KOPT-K1 (cell line): Measurements from ENCODE around the gene DNMT3A.
A peak's percentile ranks its signal among the peaks of the same experiment; 100 is the strongest.
"Not testable (repeated sequence)": the region's sequence is repeated elsewhere in the genome, so short reads cannot be mapped to it uniquely, and the experiment has no call there.

Source experiments
- H3K27ac ChIP-seq: fragments of 200-600 bp; sonication (generic); 2 replicates; pipeline ENCODE4 v1.5.1; 2016; ENCODE audit warnings: antibody characterized with exemption, mild to moderate bottlenecking, low read depth, low read length; ENCODE audit not compliant: poor library complexity, severe bottlenecking
- H3K36me3 ChIP-seq: fragments of 200-600 bp; sonication (generic); 2 replicates; pipeline ENCODE4 v1.5.1; 2017; ENCODE audit warnings: antibody characterized with exemption, mild to moderate bottlenecking, low read length, moderate library complexity; ENCODE audit not compliant: insufficient read depth
- H3K9me3 ChIP-seq: fragments of 200-600 bp; sonication (generic); 2 replicates; pipeline ENCODE4 v1.5.1; 2017; ENCODE audit warnings: antibody characterized with exemption, low read length, mild to moderate bottlenecking; ENCODE audit not compliant: insufficient read depth, poor library complexity, severe bottlenecking

Gene DNMT3A

DNA sequence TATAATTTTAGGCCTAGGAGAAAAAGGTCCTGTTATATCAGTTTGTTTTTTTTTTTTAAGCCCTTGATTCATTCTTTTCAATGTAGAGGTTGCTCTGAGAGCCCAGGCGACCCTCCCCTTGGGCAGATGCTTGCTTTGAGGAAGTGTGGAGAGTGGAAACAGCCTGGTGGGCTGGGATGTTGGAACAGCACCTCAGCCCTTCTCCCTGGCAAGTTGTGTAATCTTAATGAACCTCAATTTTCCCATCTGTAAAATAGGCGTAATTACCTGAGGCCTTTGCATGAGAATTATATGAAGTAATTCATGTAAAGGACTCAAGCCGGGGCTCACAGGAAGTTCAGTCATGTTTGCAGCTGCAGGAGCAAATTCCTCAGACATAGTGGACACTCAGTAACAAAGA, 123.6 kb downstream of the DNMT3A start:
- no peaks in the 10 kb centered on the region for H3K36me3 ChIP-seq

DNA sequence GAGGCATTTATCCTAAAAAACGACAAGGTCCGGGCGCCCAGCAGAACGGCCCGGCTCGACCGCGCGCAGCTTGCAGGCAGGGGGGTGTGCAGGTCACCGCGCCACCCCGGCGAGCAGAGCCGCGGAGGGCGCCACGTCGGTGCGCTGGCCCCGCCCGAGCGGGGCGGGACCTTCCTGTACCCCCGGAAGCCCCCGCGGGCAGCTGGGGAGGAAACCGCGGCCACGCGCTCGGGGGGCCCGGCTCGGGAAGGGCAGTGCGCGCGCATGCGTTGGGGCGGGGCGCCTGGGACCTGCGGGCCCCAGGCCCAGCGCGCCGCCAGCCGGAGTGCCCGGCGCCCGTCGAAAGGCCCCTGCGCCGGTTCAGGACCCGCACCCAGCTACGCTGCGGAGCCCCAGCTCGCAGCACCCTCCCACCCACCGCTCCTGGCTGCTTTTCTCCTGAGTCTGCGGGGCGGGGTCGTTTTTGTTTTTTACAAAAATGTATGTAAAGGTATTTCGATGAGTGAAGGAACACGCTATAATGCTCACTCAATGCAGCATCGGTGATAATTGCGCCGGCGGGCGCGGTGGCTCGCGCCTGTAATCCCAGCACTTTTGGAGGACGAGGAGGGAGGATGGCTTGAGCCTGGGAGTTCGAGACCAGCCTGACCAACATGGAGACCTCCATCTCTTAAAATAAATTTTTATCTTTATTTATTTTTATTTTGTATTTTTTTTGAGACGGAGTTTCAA, 125.6 kb downstream of the DNMT3A start:
- Histone ChIP-seq H3K27ac (peak overlapping the region; percentile 72), H3K9me3 (no peaks in the 10 kb centered on the region), H3K36me3 (no peaks in the 10 kb centered on the region)

More for the DNA sequence above, 123.6 kb downstream of the DNMT3A start:
- H3K27ac ChIP-seq: peak overlapping the region; percentile 15
- H3K9me3 ChIP-seq: no peaks in the 10 kb centered on the region

DNA sequence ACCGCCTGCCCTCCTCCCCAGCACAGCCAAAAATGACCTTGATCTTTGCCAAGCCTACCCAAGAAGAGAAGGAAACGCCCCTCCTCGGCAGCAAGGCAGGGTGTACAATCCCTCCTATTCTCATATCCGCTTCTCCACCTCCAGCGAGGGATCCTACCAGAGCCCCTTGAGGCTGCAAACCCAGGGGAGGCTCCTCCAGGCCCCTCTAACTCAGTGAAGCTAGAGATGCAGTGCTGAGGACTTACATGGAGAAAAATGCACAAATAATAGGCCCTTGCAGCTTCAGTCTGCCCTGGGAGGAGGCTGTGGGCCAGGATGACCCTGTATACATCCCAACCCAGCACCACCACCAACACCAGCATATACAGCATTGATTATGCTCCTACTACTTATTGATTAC, 126.5 kb downstream of the DNMT3A start:
- Histone ChIP-seq H3K36me3 (no peaks in the 10 kb centered on the region), H3K9me3 (no peaks in the 10 kb centered on the region), H3K27ac (peak overlapping the region; percentile 72)

DNA sequence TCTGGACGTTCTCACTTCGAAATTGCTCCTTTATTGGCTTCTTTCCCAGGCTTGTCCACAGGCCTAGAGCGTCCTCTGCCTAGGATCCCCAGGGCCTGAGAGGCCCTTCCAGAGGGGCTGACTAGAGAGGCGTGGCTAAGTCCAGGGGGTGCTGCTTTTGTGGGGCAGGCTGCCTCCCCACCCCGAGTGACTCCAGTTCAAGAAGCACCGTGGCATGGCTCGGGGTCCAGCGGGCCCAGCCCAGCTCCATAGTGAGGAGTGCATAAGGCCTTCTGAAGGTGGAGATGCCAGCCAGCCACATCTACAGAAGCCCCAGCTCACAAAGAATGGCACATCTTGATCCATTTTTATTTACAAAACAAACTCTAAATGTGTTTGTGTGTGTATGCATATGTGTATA, 128.5 kb downstream of the DNMT3A start:
- Histone ChIP-seq H3K9me3 (no peaks in the 10 kb centered on the region), H3K36me3 (no peaks in the 10 kb centered on the region), H3K27ac (peak overlapping the region; percentile 29)

DNA sequence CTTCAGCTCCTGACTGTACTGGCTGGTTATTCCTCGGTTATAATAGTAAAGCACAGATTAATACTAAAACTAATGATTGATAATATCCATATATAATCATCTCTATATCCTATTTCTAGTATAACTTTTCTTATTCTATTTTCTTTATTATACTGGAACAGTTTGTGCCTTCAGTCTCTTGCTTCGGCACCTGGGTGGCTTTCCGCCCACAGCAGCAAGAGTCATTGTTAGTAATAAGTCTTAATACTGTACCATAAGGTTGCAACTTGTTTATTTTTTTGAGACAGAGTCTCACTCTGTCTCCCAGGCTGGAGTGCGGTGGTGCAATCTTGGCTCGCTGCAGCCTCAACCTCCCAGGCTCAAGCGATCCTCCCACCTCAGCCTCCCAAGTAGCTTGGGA, 130.8 kb downstream of the DNMT3A start:
- not testable (repeated sequence) for H3K36me3 ChIP-seq, H3K9me3 ChIP-seq
- H3K27ac ChIP-seq: peak overlapping the region; percentile 72

DNA sequence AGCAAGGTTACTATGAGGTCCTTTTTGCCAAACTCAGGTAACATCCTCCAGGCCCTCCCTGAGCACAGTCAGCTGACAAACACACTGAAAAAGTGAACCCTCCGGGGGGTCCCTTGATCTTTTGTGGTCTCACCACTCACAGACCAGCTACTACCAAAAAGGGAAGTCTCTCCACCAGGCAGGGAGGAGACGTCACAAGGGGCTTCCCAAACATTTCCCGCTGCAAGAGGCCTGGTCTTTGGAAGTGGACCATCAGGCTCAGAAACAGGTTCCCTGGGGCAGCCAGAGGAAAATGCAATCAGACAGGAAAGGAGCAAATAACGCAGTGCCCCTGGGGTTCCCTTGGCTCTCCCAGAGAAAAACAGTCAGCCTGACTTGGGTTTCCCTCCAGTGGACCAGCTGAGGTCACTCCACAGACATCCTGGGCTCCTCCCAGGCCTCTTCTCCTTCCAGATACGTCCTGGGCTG, 134.6 kb downstream of the DNMT3A start:
- no peaks in the 10 kb centered on the region for H3K9me3 ChIP-seq
- no peaks in the 10 kb centered on the region for H3K36me3 ChIP-seq
- no peak overlapping the region for H3K27ac ChIP-seq

DNA sequence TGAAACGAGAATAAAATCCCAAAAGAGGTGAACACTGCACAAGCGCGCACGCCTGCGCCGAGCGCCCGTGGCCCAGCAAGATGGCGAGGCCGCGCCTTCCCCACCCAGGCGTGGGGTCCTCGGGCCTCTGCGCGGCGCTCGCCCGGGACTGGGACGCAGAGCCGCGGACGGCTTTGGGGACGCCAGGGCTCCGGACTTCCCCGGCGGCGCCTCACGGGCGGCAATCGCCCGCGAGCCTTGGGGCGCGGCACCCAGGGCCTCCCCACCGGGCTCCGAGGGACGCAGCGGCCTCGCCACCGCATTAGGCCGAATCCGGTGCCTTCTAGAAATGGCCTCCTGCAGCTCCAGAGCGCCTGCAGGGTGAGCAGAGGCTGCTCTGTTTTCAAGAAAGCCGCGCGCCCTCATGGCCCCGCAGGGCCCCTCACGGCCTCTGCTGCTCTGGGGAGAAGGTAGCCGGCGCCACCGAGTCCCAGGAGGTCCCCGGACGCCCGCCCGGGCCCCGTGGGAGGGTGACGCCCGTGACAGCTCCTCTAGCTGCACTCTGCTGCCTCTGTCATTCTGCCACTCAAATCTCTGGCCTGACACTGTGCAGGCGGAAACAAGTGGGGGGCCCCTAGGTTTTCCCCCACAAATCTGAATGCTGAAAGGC, 137.4 kb downstream of the DNMT3A start:
- no peak overlapping the region for H3K27ac ChIP-seq
- H3K9me3 ChIP-seq: no peaks in the 10 kb centered on the region

DNA sequence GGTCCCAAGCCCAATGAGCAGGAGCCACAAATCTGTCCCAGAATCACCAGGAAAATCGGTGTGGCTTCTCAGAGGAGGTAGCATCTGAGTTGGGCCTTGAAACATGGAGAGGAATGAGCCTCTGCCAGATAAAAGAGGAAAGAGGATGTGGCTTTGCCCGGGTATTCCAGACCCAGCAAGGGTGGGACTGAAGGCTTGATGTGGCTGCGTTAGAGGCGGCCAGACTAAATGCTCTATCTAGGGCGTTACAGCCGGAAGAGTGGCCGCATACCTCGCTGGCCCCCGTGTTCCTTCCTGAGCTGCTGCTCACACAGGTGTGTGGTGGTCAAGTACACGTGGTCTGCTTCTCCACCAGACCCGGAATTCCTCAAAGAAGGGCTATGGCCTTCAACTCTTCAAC, 139.4 kb downstream of the DNMT3A start:
- H3K27ac ChIP-seq: peak overlapping the region; percentile 42
- H3K9me3 ChIP-seq: no peaks in the 10 kb centered on the region
- H3K36me3 ChIP-seq: no peaks in the 10 kb centered on the region

More for the DNA sequence above, 137.4 kb downstream of the DNMT3A start:
- H3K36me3 ChIP-seq: no peaks in the 10 kb centered on the region

DNA sequence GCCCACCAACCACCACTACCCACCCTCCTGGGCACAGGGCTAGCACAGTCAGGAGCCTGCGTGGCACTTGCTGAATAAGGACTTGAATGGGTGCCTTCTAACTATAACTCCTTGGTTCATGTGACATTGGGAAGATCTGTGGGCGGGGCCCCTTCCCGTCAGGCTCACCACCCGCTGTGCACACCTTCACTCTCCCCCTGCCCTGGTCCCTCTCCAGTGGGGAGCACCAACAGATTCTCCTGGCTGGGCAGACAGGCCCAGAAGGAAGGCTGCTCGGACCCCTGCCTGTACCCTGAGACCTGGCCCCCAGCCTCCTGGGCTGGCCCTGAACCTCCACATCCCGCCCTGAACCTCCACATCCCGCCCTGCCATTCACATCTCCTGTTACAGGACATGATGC, 139.9 kb downstream of the DNMT3A start:
- no peaks in the 10 kb centered on the region for H3K9me3 ChIP-seq
- H3K27ac ChIP-seq: peak overlapping the region; percentile 42
- H3K36me3 ChIP-seq: no peaks in the 10 kb centered on the region

DNA sequence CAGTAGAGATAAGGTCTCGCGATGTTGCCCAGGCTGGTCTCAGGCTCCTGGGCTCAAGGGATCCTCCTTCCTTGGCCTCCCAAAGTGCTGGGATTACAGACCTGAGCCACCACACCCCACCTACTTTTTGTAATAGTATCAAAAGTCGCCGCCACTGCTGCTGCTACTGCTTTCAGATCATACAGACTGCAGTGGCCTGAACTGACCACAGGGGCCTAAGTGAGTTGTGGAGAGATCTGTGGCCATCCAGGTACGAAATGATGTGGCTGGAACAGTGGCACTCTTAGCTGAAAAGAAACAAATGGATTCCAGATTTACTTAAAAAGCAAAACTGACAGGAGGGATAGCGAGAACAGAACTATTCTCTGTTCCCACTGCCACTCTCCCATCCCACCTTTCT, 140.5 kb downstream of the DNMT3A start:
- H3K9me3 ChIP-seq: no peaks in the 10 kb centered on the region
- H3K36me3 ChIP-seq: no peaks in the 10 kb centered on the region
- no peak overlapping the region for H3K27ac ChIP-seq

DNA sequence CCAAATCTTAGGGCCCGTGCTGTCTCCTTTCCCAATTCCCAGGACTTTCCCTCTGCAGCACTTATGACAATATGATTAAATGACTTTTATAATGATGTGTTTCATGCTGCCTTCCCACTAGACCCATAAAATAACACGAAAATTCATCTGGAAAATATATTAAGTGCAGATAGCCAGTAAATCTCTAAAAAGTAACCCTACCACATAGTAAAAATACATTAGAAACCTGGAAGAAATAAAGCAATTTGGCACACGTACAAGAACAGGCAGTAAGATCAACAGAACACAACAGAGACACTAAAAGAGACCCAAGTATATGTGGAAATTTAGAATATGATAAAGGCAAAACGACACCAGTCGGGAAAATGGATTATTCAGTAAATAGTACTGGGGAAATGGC, 143.1 kb downstream of the DNMT3A start:
- Histone ChIP-seq H3K9me3 (no peaks in the 10 kb centered on the region), H3K27ac (no peak overlapping the region), H3K36me3 (no peaks in the 10 kb centered on the region)

DNA sequence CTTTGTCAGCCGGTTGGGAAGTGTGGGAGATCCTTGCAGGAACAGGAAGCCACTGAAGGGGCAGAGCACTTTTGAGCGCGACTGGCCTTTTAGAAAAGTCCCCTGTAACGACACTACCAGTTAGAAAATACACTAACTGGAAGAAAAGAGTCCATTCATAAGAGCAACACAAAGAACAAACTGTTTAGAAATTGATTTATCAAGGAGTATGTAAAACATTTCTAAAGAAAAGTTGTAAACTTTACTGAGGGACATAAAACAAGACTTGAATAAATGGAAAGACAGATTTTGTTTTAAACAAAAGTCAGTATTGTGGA, 143.6 kb downstream of the DNMT3A start:
- no peak overlapping the region for H3K27ac ChIP-seq

DNA sequence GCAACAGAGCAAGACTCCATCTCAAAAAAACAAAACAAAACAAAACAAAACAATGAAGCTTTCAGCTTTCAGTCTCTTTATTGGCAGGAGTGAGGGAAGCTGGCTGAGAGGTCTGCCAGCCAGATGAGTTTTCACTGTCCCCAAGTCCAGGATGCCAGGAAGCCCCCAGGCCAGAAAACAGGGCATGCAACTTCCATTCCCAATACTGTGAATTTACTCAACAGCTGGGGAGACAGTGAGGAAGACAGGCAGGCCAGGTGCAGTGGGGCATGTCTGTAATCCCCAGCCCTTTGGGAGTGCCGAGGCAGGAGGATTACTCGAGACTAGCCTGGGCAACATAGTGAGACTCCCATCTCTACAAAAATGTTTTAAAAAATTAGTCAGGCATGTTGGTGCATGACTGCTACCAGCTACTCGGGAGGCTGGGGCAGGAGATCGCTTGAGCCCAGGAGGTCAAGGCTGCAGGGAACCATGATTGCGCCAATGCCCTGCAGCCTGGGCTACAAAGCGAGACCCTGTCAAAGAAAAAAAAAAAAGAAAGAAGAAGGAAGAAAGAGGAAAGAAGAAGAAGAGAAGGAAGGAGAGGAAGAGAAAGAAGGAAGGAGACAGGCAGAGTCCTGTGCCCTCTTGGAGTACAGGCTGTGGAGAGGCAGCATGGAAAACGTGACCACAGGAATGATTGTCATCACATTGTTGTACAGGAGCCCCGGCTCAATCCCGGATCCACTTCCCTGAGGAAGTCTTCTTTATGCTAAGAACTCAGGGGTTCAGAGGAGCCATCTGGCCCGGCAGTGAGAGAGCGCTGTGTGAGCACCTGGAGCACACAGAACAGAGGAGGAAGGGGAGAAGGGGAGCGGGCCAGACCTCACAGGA, 144.2 kb downstream of the DNMT3A start:
- H3K36me3 ChIP-seq: no peaks in the 10 kb centered on the region
- no peak overlapping the region for H3K27ac ChIP-seq
- no peaks in the 10 kb centered on the region for H3K9me3 ChIP-seq

More for the DNA sequence above, 143.6 kb downstream of the DNMT3A start:
- Histone ChIP-seq H3K9me3 (no peaks in the 10 kb centered on the region), H3K36me3 (no peaks in the 10 kb centered on the region)

DNA sequence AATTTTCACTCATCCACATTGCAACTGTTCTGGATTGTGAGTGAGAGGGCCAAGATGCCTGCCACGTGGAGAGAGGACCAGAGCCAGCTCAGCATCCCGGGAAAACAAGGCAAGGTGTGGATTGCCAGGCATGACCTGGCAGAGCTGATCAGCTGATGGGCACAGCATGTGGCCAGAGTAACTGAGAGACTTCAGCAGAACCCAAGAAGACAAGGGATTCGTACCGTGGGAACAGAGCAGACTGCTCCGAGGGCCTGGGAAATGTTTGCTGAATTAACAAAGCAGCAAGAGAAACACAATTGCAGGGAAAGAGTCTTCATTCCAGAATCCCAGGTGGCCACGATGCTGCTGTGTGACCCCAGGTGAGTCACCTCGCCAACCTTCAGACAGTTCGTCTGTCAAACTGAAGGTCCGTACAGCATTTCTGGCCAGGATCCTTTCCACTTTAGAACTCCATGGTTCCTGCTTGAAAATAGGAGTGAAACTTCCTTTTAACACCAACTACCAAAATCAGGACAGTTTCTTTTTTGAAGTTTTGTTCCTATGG, 147.1 kb downstream of the DNMT3A start:
- no peak overlapping the region for H3K27ac ChIP-seq
- no peaks in the 10 kb centered on the region for H3K9me3 ChIP-seq
- no peaks in the 10 kb centered on the region for H3K36me3 ChIP-seq

DNA sequence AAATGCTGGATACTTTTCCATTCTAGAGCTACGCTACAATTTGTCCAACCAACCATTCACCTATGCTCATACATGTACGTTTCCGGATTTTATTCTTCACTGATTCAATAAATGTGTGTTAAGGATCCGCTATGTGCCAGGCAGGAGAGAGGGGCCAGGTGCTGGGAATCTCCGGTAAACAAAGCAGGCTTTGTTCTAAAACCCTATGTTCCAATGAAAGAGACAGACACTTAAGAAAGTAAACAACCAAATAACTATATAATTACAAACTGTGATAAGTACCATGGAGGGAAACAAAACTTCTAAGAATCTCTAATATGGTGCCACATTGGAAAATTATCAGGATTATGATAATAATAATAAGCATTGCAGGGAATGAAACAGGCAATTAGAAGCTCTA, 151.2 kb downstream of the DNMT3A start:
- Histone ChIP-seq H3K9me3 (no peaks in the 10 kb centered on the region), H3K36me3 (no peaks in the 10 kb centered on the region), H3K27ac (no peak overlapping the region)
